BJ (cell line): ENCODE measurements around the gene SORBS2. TPM values are rescaled to one million over a fixed set of nuclear protein-coding genes. Genes with fewer than 3 reads are reported as not detected.
"Not testable (repeated sequence)": the region's sequence is repeated elsewhere in the genome, so short reads cannot be mapped to it uniquely, and the experiment has no call there.

Experiments
- CTCF ChIA-PET: fragments of 350-600 bp; formaldehyde crosslinking; extraction: SDS; loops from one replicate; lab custom pipeline; 2021; ENCODE audit warnings: antibody characterized with exemption, inconsistent platforms; lab: Yijun Ruan, JAX
- POLR2A ChIA-PET: fragments of 300-600 bp; sonication (Branson Sonifier 250); formaldehyde crosslinking; extraction: SDS; loops from one replicate; lab custom pipeline; 2021; ENCODE audit warnings: antibody characterized with exemption; lab: Charles Lee
- DNase-seq: peaks from one replicate; pipeline ENCODE4 v3.0.0-alpha.2; 2011; ENCODE audit warnings: low read depth
- H3K27me3 ChIP-seq: 2 replicates; pipeline ENCODE4 v1.6.0; 2011; ENCODE audit warnings: low read length; ENCODE audit not compliant: control insufficient read depth, insufficient read depth
- H3K36me3 ChIP-seq: 2 replicates; pipeline ENCODE4 v1.5.1; 2011; ENCODE audit warnings: low read length; ENCODE audit not compliant: control insufficient read depth, insufficient read depth
- H3K4me3 ChIP-seq: 2 replicates; pipeline ENCODE4 v1.5.1; 2011; ENCODE audit warnings: low read depth, mild to moderate bottlenecking, control low read depth, low read length
- CTCF ChIP-seq: IDR thresholded peaks from 2 replicates; pipeline ENCODE4 v1.5.1; 2011; ENCODE audit warnings: low read depth, mild to moderate bottlenecking, control low read depth, inconsistent platforms, low read length, moderate library complexity; ENCODE audit not compliant: insufficient read depth
- polyA plus RNA-seq: library from polyadenylated mRNA; depleted of rRNA; stranded (reverse); fragments of >200 nt; gene quantifications from 2 replicates; pipeline ENCODE4 v1.2.3, GENCODE V29; 2011

Gene SORBS2
- polyA plus RNA-seq, 1 experiment, result 9.1 TPM

DNA sequence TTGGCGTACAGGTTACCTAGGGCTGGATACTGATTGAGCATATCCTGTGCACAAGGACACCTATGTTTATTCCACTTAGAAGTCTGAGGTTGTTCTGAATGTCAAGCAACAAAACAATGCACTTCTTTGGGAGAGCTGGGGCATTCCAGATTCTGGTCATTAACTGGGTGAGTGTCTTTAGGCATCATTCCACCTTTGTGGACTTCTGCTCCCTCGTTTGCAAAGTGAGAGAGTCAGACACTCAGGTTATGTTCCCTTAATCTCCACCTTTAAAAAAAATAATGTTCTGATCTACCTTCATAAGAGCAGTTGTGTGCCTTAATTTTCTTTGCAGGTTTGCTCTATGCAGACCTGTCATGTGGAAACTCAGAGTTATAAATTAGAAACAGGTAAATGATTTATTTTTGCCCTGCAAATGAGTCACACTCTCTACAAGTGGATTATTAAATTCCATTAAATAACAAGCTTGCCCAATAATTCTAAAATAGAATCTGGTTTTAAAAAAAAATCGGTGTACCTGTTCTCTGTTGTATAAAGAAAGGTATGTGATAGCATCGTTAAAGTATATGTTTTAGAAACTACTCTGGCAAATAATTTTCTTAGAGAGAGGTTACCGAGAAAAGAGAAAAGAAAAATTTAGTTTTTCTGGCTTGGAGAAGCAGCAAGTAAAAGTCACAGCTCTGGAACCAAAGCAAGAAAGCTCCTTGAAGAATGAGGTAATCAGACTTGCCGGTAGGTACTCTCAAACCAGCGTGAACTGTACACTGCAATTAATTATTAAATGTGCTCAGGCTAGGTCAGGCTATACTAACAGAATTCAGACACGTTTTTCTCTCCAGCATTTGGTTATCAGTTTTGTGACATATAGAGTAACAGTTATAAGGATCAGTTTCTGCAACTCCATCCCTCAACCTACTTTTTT, 93.2 kb downstream of the SORBS2 start:
- DNase-seq, result no peak
- TF ChIP-seq CTCF, result no peak
- POLR2A ChIA-PET, result no interaction called here
- no peaks in the 10 kb centered on the region for H3K36me3 ChIP-seq
- H3K4me3 ChIP-seq, result no peak overlapping the region
- CTCF ChIA-PET, result interaction anchor here (0.8 to 1.3 kb wide), 2 partner anchors 19 to 303 kb away, joined by 3 read pairs; no protein-coding TSS in a partner anchor
- no peaks in the 10 kb centered on the region for H3K27me3 ChIP-seq

GRCh38 chr4:185717377-185717741, 94.6 kb downstream of the SORBS2 start:
- Histone ChIP-seq H3K4me3 (no peak overlapping the region), H3K27me3 (no peaks in the 10 kb centered on the region), H3K36me3 (no peaks in the 10 kb centered on the region)
- CTCF ChIA-PET, result no interaction called here
- no peak for TF ChIP-seq CTCF
- POLR2A ChIA-PET, result no interaction called here
- no peak for DNase-seq

GRCh38 chr4:185716577-185717376, 95.2 kb downstream of the SORBS2 start:
- no peak for TF ChIP-seq CTCF
- H3K4me3 ChIP-seq, result no peak overlapping the region
- ChIA-PET POLR2A (no interaction called here), CTCF (no interaction called here)
- H3K36me3 ChIP-seq, result no peaks in the 10 kb centered on the region
- H3K27me3 ChIP-seq, result no peaks in the 10 kb centered on the region
- no peak for DNase-seq

DNA sequence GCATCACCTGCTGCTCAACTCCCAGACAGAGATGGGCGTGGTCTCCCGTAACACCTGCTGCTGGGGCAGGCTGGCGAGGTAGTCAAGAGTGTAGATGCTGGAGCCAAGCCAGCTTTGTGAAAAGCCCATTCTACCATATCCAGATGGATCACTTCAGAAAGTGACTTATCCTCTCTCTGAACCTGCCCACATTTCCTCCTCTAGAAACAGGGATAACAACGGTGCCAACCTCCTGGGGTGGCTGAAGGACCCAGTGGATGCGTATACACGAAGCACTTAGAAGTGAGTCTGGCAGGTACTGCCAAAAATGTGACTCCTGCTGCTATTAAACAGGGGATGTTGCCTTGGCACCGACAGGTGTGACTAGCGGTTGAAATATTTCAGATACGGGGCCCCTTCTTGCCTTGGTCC, 95.8 kb downstream of the SORBS2 start:
- no peak for DNase-seq
- no peak for TF ChIP-seq CTCF
- POLR2A ChIA-PET, result no interaction called here
- Histone ChIP-seq H3K36me3 (no peaks in the 10 kb centered on the region), H3K4me3 (no peak overlapping the region), H3K27me3 (no peaks in the 10 kb centered on the region)
- CTCF ChIA-PET, result no interaction called here

DNA sequence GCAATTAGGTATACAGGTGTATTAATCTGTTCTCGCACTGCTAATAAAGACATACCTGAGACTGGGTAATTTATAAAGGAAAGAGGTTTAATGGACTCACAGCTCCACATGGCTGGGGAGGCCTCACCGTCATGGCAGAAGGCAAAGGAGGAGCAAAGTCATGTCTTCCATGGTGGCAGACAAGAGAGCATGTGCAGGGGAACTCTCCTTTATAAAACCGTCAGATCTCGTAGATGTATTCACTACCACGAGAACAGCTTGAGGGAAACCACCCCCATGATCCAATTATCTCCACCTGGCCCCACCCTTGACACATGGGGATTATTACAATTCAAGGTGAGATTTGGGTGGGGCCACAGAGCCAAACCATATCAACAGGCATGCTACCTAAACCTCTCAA, 97.5 kb downstream of the SORBS2 start:
- H3K36me3 ChIP-seq, H3K27me3 ChIP-seq, H3K4me3 ChIP-seq, CTCF ChIA-PET, DNase-seq, POLR2A ChIA-PET: not testable (repeated sequence)
